SK-N-MC (cell line): Measurements from ENCODE around the gene KRTAP10-9.
"Not testable (repeated sequence)": the region's sequence is repeated elsewhere in the genome, so short reads cannot be mapped to it uniquely, and the experiment has no call there.

ENCODE experiments used
- EZH2 ChIP-seq: fragments of 200-600 bp; sonication (generic); IDR thresholded peaks from one replicate; pipeline ENCODE4 v1.6.1; 2017; ENCODE audit warnings: antibody characterized with exemption
- FOXP2 ChIP-seq: optimal IDR thresholded peaks from 2 replicates; pipeline ENCODE3; 2011; ENCODE audit warnings: mild to moderate bottlenecking, moderate library complexity; ENCODE audit not compliant: insufficient read depth; ENCODE audit errors: extremely low read length, control extremely low read depth
- POLR2AphosphoS5 ChIP-seq: IDR thresholded peaks from 2 replicates; pipeline ENCODE4 v1.6.1; 2012; ENCODE audit warnings: mild to moderate bottlenecking, low read depth, low read length, borderline replicate concordance

DNA sequence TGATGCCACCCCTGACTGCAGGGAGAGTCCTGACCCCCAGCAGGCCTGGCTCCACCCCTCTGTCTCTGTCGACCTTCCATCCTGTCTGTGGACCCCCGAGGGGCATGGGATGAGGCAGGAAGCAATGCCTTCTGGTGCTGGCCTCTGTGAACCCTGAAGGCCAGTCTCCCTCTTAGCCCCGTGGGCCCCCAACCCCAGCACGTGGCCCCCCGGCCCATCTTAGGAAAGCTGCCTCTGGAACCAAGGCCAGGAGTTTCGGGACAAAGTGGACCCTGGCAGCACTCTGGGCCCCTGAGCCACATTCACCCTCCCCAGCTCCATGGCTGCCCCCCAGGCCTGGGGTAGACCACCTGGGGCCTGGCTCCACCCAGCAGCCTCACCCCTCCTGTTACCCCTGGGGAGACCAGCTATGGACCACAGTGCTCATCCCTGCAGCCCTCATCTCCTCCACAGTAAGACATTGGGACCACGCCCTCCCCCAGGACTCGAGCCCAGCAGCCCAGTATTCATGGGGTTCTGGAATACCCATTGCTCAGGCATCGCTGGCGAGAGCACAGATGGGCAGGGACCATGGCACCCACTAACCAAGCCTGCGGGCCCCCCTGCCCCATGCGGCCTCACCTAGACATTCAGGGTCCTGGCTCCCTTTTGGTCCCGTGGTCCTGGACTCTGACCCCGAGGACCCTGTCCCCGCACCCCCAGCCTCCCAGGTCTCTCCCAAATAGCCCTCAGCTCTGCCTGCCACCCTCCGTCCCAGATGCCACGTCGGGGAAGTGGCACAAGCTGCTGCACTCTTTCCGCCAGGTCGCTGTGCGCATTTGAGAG lies 11.8 kb downstream of the KRTAP10-9 start:
- not testable (repeated sequence) for TF ChIP-seq EZH2, POLR2AphosphoS5, FOXP2
